Erythroblast (primary cell): Measurements from ENCODE around the gene ZBTB3.

ENCODE experiments used
- GATA1 ChIP-seq: IDR thresholded peaks from 2 replicates; pipeline ENCODE4 v1.6.1; 2011; ENCODE audit warnings: low read depth, mild to moderate bottlenecking, control low read depth, low read length, moderate library complexity
- POLR2A ChIP-seq: IDR thresholded peaks from 2 replicates; pipeline ENCODE4 v1.6.1; 2011; ENCODE audit warnings: mild to moderate bottlenecking, low read length

DNA sequence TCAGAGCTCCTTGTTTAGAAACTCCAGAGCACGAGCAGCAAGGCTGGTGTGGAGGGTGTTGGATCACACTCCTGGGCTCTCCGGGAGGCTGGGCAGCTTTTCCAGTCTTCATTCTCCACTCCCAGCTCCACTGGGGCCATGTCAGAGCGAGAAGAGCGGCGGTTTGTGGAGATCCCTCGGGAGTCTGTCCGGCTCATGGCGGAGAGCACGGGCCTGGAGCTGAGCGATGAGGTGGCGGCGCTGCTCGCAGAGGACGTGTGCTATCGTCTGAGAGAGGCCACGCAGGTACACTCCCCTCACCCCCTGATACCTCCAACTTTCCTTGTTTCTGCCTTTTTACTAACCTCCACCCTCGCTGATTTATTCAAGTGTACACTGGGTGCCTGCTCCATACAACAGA is 21.7 kb upstream of the ZBTB3 start:
- TF ChIP-seq POLR2A = no peak
- TF ChIP-seq GATA1 = no peak
